Gastroesophageal sphincter (tissue), 3 donors: ENCODE data around the gene TM4SF5.

Source experiments
- EP300 ChIP-seq: sonication (generic); formaldehyde crosslinking; IDR thresholded peaks from one replicate; pipeline ENCODE4 v1.6.1; 2017; ENCODE audit warnings: antibody characterized with exemption, mild to moderate bottlenecking
- POLR2A ChIP-seq, 2 donors: fragments of 450-650 bp; IDR thresholded peaks; one replicate each; pipeline ENCODE4 v1.6.1; 2017; ENCODE audit warnings: antibody characterized with exemption in 2 of 2, mild to moderate bottlenecking in 2 of 2, moderate library complexity in 1 of 2
- TF ChIP-seq, protein P1 (sequence below), 4 experiments: fragments of 200-600 bp in 2 of 4; fragments of 450-650 bp in 2 of 4; sonication (generic) in 1 of 4; IDR thresholded peaks; one replicate each; pipeline ENCODE4 v1.5.1; 2017 to 2019; ENCODE audit warnings: antibody characterized with exemption in 4 of 4, mild to moderate bottlenecking in 2 of 4, moderate library complexity in 2 of 4

DNA sequence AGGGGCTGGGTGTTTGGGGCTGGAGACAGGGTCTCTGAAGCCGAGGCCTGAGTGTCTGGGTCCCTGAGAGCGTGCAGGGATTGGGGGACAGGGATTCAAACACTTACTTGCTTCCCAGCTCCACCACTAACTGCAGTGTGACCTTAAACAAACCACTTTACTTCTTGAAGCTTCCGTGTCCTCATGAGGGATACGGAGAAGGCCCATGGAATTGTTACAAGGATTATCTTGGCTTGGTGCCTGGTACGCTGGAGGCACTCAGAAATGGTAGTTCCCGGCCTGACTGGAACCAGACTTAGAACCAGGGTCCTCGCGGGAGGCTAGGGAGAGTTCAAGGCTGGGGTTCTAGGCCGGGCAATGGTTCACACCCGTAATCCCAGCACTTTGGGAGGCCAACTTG lies 29.1 kb upstream of the TM4SF5 start:
- TF ChIP-seq EP300 (no peak), POLR2A (IDR thresholded peaks at IDR 0.05) (no peak)
- TF ChIP-seq, protein P1, sequence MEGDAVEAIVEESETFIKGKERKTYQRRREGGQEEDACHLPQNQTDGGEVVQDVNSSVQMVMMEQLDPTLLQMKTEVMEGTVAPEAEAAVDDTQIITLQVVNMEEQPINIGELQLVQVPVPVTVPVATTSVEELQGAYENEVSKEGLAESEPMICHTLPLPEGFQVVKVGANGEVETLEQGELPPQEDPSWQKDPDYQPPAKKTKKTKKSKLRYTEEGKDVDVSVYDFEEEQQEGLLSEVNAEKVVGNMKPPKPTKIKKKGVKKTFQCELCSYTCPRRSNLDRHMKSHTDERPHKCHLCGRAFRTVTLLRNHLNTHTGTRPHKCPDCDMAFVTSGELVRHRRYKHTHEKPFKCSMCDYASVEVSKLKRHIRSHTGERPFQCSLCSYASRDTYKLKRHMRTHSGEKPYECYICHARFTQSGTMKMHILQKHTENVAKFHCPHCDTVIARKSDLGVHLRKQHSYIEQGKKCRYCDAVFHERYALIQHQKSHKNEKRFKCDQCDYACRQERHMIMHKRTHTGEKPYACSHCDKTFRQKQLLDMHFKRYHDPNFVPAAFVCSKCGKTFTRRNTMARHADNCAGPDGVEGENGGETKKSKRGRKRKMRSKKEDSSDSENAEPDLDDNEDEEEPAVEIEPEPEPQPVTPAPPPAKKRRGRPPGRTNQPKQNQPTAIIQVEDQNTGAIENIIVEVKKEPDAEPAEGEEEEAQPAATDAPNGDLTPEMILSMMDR (IDR thresholded peaks at IDR 0.05) = no peak
